Activated CD4-positive, CD25-positive, alpha-beta regulatory T cell treated with anti-CD3 and anti-CD28 coated beads, Interleukin-2, amount 50 U/mL, for 72 hours (primary cell): ENCODE data around the gene SLC6A17.

Experiments
- DNase-seq: peaks from one replicate; pipeline ENCODE4 v3.0.0; 2021

SLC6A17 gene

DNA sequence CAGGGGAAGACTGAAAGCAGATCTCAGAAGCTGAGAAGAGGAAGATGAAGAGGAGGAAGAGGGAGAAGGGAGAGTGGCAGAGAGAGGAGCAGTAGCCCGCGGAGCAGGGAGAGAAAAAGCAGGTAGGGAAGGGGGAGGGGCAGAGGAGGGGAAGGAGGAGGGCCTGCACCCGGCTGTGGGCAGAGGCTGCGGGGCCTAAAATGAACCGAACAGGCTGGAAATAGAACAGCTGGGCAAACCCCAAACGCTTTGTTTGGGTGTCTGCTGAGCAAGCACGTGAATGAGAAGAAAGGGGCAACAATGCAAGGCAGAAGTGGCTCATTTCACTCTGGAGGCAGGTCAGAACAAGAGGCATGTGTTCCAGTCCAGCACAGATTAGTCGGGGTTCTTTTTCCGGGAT lies 93.3 kb downstream of the SLC6A17 start:
- no peak for DNase-seq

GRCh38 chr1:110245876-110246620 lies 95.8 kb downstream of the SLC6A17 start:
- DNase-seq = no peak

DNA sequence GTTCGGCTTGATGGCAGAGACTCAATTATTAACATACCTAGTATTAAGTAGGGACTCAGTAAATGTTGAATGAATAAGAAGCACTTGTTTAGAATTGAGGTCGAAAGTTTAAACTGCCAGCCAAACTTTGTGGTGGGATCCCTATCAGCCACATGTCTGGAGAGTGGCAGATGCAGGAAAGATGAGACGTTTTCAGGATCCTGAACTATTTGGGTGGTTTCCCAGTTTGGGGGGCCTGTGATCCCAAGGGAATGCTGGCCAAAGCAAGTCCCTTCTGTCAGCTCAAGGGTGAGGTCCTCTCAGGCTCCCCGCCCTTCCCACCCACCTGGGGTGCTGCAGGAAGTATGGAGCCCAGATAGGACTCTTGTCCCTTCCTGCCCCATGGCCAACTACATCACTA lies 98.5 kb downstream of the SLC6A17 start:
- no peak for DNase-seq

- no peak for DNase-seq
These were observed 99.0 kb downstream of the SLC6A17 start for GRCh38 chr1:110249256-110249655.

GRCh38 chr1:110250008-110250407 lies 99.7 kb downstream of the SLC6A17 start:
- no peak for DNase-seq

DNA sequence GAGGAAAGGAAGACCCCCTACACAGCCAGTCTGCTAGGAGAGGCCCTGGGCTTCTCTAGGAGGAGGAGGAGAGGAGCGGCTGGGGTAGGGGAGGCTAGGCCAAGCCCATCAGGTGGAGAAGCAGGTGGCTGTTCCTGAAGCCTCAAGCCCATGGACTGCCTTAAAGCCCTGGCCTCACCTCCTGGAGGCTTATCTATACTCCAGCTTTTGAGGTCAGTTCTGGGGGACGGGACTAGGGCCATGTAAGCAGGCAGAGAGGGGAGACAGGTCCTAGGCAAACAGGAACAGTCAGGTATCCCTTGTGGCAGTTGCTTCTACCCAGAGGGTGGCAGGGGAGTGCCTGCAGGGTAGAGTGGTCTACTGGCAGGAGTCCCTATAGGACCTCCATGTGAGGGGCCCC lies 100.5 kb downstream of the SLC6A17 start:
- DNase-seq = no peak
